HG03139 (cell line): Measurements from ENCODE around the gene ULK3.

Source experiments
- ATAC-seq: cut with Tn5 transposase; IDR thresholded peaks from one replicate; pipeline ENCODE4 v1.9.1; 2021; ENCODE audit not compliant: unreplicated experiment

The ULK3 gene

GRCh38 chr15:74841891-74842373, 1.0 kb downstream of the ULK3 start:
- ATAC-seq, result no peak

GRCh38 chr15:74840851-74841775, 1.8 kb downstream of the ULK3 start:
- ATAC-seq, result no peak

- no peak for ATAC-seq
Measured at GRCh38 chr15:74839526-74840395, 3.2 kb downstream of the ULK3 start.

GRCh38 chr15:74838746-74839525, 4.0 kb downstream of the ULK3 start:
- no peak for ATAC-seq

- no peak for ATAC-seq
Measured at GRCh38 chr15:74838137-74838516, 4.8 kb downstream of the ULK3 start.

GRCh38 chr15:74837482-74838136, 5.3 kb downstream of the ULK3 start:
- no peak for ATAC-seq

GRCh38 chr15:74836846-74837245, 6.1 kb downstream of the ULK3 start:
- ATAC-seq, result no peak

- no peak for ATAC-seq
Measured at GRCh38 chr15:74835312-74835823, 7.6 kb downstream of the ULK3 start.

GRCh38 chr15:74833376-74834107, 9.4 kb downstream of the ULK3 start:
- no peak for ATAC-seq

GRCh38 chr15:74832826-74833225, 10.1 kb downstream of the ULK3 start:
- no peak for ATAC-seq

GRCh38 chr15:74831813-74832495, 11.0 kb downstream of the ULK3 start:
- no peak for ATAC-seq

- ATAC-seq, result no peak
Measured at GRCh38 chr15:74830868-74831267, 12.1 kb downstream of the ULK3 start.

GRCh38 chr15:74829991-74830390, 13.0 kb downstream of the ULK3 start:
- no peak for ATAC-seq

GRCh38 chr15:74829486-74829885, 13.5 kb downstream of the ULK3 start:
- no peak for ATAC-seq

- no peak for ATAC-seq
Measured at GRCh38 chr15:74828835-74829234, 14.1 kb downstream of the ULK3 start.

- ATAC-seq, result no peak
Measured at GRCh38 chr15:74827614-74828013, 15.3 kb downstream of the ULK3 start.

- no peak for ATAC-seq
Measured at GRCh38 chr15:74826921-74827320, 16.0 kb downstream of the ULK3 start.

GRCh38 chr15:74826364-74826819, 16.6 kb downstream of the ULK3 start, which contains the start of gene CPLX3:
Gene CPLX3 (plus strand): TSS chr15:74826627. CDS start chr15:74826704, 77 bp downstream.
- no peak for ATAC-seq

- no peak for ATAC-seq
Measured at GRCh38 chr15:74825866-74826265, 17.1 kb downstream of the ULK3 start.
